ENCODE measurements around the gene UBE2F.
"Not testable (repeated sequence)": the region's sequence is repeated elsewhere in the genome, so short reads cannot be mapped to it uniquely, and the experiment has no call there.

UBE2F gene

DNA sequence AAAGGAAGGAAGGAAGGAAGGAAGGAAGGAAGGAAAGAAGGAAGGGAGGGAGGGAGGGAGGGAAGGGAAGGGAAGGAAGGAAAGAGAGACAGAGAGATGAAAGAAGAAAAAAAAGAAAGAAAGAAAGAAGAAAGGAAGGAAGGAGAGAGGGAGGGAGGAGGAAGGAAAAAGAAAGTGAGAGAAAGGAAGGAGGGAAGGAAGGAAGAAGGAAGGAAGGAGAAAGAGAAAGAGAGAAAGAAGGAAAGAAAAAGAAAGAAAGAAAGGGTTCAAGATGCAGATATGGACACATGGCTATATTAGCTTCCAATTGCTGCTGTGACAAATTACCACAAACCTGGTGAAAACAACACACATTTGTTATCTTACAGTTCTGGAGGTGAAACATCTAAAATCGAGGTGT, 20.4 kb upstream of the UBE2F start:
- DNase-seq: no peak

DNA sequence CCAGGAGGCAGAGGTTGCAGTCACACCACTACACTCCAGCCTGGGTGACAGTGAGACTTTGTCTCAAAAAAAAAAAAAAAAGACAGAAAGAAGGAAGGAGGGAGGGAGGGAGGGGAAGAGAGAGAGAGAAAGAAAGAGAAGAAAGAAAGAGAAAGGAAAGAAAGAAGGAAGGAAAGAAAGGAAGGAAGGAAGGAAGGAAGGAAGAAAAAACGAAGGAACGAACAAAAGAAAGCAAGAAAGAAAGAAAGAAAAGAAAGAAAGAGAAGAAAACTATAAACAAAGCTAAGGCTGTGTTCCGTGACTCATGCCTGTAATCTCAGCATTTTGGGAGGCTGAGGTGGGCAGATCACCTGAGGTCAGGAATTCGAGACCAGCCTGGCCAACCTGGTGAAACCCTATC, 15.5 kb upstream of the UBE2F start:
- DNase-seq: not testable (repeated sequence)

GRCh38 chr2:237951878-237952277, 14.9 kb upstream of the UBE2F start:
- DNase-seq: no peak

DNA sequence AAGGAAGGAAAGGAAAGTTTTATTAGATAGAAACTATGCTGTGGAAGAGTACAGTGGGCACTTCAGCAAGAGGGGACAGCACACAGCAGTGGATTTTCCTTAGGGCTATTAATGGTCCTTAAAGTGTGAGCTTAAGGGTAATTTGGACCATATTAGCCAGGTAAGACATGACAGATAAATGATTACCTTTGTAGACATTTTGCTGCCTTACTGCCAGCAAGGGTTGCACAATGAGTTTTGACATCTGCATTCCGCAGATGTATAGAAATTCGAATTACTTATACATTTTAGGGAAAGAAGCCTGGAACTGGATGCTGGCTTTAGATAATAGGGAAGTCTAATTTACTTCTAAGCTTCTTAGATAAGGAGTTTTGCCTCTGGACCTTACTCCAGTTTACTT, 14.0 kb upstream of the UBE2F start:
- no peak for DNase-seq

GRCh38 chr2:237955640-237956401, 11.0 kb upstream of the UBE2F start:
- DNase-seq: no peak

GRCh38 chr2:237956402-237956736, 10.4 kb upstream of the UBE2F start:
- DNase-seq: no peak

DNA sequence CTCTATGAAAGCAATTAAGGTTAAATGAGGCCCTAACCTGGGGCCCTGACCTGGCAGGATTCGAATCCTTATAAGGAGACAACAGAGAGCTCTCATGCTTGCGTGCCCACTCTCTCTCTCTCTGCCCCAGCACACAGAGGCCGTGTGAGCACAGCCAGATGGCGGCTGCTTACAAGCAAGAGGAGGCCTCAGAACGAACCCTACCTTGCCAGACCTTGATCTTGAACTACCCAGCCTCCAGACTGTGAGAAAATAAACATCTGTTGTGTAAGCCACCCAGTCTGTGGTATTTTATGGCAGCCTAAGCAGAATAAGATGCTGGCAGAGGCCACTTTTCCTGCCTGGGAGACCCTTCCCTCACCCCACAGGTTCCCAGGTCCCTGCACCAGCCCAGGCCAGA, 5.2 kb upstream of the UBE2F start:
- no peak for DNase-seq

DNA sequence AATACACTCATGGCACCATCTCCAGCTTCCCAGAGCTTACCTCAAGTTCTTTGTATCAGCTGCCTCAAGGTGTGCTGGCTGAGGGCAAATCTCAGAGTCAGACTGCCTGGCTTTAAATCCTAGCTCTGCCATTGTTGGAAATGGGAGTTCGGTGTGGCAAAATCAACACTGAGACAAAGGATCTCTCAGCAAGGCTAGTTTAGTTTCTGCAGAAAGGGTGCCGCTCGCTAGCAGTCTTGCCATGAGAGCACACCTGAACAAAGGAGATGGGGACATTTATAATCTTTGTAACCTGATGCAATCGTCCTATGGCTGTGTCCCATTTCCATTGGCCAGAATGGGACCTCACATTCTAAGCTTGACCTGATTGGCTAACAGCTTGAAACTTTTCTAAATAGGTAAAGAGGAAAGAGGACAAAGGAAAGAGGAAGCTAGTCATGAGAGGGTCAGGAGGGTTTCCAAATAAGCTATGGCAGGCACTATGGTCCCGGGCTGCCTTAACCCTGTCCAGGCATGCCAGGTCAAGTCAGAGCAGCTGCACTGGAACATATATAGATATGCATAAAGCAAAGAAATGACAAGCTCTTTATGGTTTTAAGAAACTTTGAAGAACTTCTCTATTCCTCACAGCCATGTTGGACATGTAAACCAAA, 4.3 kb upstream of the UBE2F start:
- no peak for DNase-seq

GRCh38 chr2:237963490-237963991, 3.3 kb upstream of the UBE2F start:
- DNase-seq: not testable (repeated sequence)

- DNase-seq: no peak
These were observed 2.6 kb upstream of the UBE2F start for GRCh38 chr2:237964194-237964577.

DNA sequence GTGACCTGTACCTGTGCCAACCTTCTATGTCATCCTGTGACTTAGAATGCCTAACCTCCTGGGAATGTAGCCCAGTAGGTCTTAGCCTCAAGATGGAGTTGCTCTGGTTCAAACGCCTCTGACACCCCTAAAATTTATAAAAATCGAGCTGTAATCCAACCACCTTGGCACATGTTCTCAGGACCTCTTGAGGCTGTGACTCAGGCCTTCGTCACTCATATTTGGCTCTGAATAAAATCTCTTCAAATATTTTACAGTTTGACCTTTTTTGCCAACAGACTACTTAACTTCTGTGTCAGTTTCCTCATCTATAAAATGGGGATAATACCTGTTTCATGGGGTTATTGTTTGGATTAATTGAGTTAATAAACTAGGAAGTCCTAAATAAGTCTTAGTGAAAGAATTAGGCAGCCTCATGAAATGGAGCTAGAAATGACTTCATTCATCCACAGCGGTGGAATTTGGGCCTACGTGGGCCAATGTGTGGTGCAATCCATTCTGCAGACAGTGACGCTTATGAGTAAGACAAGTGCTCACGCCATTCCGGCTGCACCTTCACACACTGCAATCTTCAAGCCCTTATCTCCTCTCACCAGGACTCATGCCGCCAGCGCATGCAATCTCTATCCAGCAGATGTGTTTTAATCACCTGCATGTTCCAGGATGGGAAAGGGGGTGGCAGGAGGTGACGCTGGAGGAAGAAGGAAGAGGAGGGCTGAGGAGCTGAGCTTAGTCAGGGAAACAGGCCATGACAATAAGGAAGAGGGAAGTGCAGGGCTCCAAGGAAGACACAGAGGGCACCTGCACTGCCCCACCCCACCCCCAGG, 2.0 kb upstream of the UBE2F start:
- no peak for DNase-seq

GRCh38 chr2:237965844-237966243, 970 bp upstream of the UBE2F start:
- not testable (repeated sequence) for DNase-seq

- DNase-seq: no peak
These were observed 607 bp upstream of the UBE2F start for GRCh38 chr2:237966250-237966564.

GRCh38 chr2:237967463-237967951, 693 bp downstream of the UBE2F start:
- no peak for DNase-seq

GRCh38 chr2:237968048-237968862, 1.4 kb downstream of the UBE2F start:
- no peak for DNase-seq

DNA sequence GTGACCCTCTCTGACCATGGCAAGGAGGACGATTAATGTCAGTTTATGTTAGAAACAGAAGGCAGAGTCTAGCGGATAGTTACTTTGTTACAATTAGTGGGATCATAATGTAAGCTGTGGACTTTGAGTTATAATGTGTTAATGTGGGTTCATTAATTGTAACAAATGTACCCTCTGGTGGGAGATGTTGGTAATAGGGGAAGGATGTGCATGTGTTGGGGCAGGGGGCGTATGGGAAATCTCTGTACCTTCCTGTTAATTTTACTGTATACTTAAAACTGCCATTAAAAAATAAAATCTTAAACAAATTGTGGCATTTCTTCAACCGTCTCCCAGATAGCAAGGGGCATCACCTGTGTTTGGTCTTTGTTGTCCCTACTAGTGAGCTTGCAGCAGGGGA, 4.8 kb downstream of the UBE2F start:
- no peak for DNase-seq

DNA sequence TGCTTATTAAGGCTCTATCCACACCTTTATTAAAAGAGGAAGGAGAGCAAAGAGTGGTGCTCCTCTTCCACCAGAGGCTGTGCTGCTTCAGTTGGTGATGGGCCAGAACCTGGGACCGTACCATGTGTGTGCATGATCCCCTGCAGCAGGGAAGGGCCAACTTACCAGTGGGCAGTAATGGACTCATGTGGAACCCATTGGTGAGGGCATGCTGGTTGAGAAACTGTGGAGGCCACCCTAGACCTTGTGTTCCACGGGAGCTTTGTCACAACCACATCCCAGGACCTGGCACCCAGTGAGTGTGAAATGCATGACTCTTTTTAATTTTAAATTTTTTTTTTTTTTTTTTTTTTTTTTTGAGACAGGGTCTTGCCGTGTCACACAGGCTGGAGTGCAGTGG, 5.4 kb downstream of the UBE2F start:
- DNase-seq: no peak

DNA sequence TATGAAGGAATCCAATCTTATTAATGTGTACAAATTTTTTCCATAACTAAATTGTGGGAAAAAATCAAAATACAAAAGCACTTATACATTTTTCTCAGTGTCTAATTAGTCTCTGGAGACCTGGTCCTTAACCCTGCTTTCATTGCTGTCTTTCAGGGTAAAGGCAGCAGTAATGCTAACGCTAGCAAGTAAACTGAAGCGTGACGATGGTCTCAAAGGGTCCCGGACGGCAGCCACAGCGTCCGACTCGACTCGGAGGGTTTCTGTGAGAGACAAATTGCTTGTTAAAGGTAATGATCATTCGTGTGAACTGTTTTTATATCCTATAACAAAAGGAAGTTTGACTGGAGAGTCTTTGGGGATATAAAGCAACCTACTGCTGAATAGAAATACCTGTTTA, 6.1 kb downstream of the UBE2F start:
- DNase-seq: no peak

- no peak for DNase-seq
These were observed 10.6 kb downstream of the UBE2F start for GRCh38 chr2:237977380-237977779.

DNA sequence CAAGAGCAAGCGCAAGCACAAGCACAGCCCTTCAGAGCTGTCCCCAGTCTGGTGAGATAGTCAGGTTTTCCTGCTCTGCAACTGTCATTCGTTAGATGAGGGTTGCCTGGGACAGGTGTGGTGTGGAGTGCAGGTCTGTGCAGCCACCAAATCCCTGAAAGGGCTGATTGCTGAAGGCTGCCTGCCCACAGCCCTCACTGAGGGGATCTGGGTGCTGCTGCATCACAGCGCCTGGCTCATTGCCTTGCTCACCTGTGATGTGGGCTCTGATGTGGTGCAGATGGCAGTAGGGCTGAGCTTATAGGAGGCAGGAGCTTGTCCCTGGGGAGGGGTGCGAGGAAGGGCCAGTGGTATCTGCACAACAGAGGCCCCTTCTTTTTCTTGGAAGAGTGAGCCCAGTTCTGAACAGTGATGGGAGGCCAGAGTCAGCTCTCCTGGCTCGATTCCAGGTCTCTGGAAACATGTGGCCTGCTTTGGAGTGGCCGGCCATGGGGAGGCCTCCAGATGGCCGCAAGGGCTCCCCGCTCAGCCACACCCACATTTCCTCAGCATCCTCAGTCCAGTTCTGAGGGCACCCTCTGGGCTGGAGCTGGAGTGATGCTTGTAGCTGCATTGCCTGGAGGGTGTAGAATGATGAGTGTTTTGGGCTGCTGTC, 11.4 kb downstream of the UBE2F start:
- no peak for DNase-seq

DNA sequence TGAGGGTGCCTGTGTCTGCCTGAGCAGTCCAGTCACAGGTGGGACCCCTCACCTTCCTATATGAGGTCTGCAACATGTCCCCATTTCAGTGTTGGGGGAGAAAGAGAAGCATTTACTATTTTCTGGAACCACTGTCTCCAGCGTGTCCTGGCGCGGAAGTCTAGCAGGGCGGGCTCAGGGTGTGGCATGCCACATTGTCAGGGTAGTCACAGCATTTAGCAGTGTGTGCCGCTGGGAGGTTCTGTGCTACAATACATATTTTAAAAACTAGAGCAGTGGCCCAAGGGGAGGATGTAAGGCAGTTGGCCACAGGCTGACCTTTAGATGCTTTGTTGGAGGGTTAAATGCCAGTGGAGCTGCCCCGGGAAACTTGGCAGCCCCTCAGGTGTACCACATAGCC, 12.5 kb downstream of the UBE2F start:
- DNase-seq: no peak

DNA sequence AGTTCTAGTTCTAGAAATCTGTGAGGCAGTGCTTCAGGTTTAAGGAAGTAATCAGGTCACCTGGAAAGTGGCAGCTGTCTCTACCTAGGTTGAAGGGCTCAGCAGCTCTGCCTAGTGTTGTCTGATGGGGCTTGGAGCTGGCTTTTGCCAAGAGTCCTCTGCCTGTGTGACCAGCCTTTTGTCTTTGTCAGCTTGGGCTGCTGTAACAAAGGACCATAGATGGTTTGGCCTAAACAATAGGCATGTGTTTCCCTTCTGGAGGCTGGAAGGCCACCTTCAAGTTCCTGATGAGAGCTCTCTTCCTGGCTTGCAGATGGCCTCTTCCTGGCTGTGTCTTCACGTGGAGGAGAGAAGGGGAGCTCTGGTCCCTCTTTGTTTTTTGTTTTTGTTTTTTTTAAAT, 13.3 kb downstream of the UBE2F start:
- DNase-seq: no peak
